ENCODE measurements around the gene ZBP1.

The ZBP1 gene

GRCh38 chr20:57622579-57623381, 2.6 kb upstream of the ZBP1 start:
- Histone ChIP-seq H3K27ac (ENCODE audit: low read depth, low read length) (no peak overlapping the region), H3K9ac (ENCODE audit: low read length) (no peak overlapping the region), H3K27me3 (ENCODE audit: control insufficient read depth, insufficient read depth, low read length) (no peaks in the 10 kb centered on the region; the same call in 1 of the 2 replicates), H3K4me1 (ENCODE audit: control insufficient read depth, insufficient read depth, low read length) (no peaks in the 10 kb centered on the region), H3K4me3 (ENCODE audit: low read depth, low read length) (no peak overlapping the region), H3K9me3 (ENCODE audit: control insufficient read depth, insufficient read depth, low read depth, low read length) (peaks cover 14% of the 10 kb centered on the region; the same call in 1 of the 2 replicates), H3K36me3 (ENCODE audit: control insufficient read depth, insufficient read depth, low read length) (no peaks in the 10 kb centered on the region)

GRCh38 chr20:57622201-57622570, 2.0 kb upstream of the ZBP1 start:
- no peak overlapping the region for H3K9ac ChIP-seq (ENCODE audit: low read length)
- peaks cover 14% of the 10 kb centered on the region; the same call in 1 of the 2 replicates for H3K9me3 ChIP-seq (ENCODE audit: control insufficient read depth, insufficient read depth, low read depth, low read length)

GRCh38 chr20:57621421-57622200, 1.4 kb upstream of the ZBP1 start:
- Histone ChIP-seq H3K36me3 (ENCODE audit: control insufficient read depth, insufficient read depth, low read length) (no peaks in the 10 kb centered on the region), H3K4me3 (ENCODE audit: low read depth, low read length) (no peak overlapping the region), H3K4me1 (ENCODE audit: control insufficient read depth, insufficient read depth, low read length) (no peaks in the 10 kb centered on the region), H3K27me3 (ENCODE audit: control insufficient read depth, insufficient read depth, low read length) (no peaks in the 10 kb centered on the region; the same call in 1 of the 2 replicates), H3K27ac (ENCODE audit: low read depth, low read length) (no peak overlapping the region), H3K9ac (ENCODE audit: low read length) (no peak overlapping the region), H3K9me3 (ENCODE audit: control insufficient read depth, insufficient read depth, low read depth, low read length) (peaks cover 14% of the 10 kb centered on the region; the same call in 1 of the 2 replicates)

More at GRCh38 chr20:57622201-57622570, 2.0 kb upstream of the ZBP1 start:
- Histone ChIP-seq H3K36me3 (ENCODE audit: control insufficient read depth, insufficient read depth, low read length) (no peaks in the 10 kb centered on the region), H3K27ac (ENCODE audit: low read depth, low read length) (no peak overlapping the region), H3K4me3 (ENCODE audit: low read depth, low read length) (no peak overlapping the region), H3K27me3 (ENCODE audit: control insufficient read depth, insufficient read depth, low read length) (no peaks in the 10 kb centered on the region; the same call in 1 of the 2 replicates), H3K4me1 (ENCODE audit: control insufficient read depth, insufficient read depth, low read length) (no peaks in the 10 kb centered on the region)

- no peaks in the 10 kb centered on the region; the same call in 1 of the 2 replicates for H3K27me3 ChIP-seq (ENCODE audit: control insufficient read depth, insufficient read depth, low read length)
- H3K4me1 ChIP-seq (ENCODE audit: control insufficient read depth, insufficient read depth, low read length), result no peaks in the 10 kb centered on the region
- H3K9me3 ChIP-seq (ENCODE audit: control insufficient read depth, insufficient read depth, low read depth, low read length), result peaks cover 14% of the 10 kb centered on the region; the same call in 1 of the 2 replicates
- no peak overlapping the region for H3K9ac ChIP-seq (ENCODE audit: low read length)
- no peak overlapping the region for H3K27ac ChIP-seq (ENCODE audit: low read depth, low read length)
- no peak overlapping the region for H3K4me3 ChIP-seq (ENCODE audit: low read depth, low read length)
- H3K36me3 ChIP-seq (ENCODE audit: control insufficient read depth, insufficient read depth, low read length), result no peaks in the 10 kb centered on the region
Observed at GRCh38 chr20:57620999-57621398, 773 bp upstream of the ZBP1 start.

GRCh38 chr20:57619051-57619831, 985 bp downstream of the ZBP1 start:
- no peak overlapping the region for H3K27ac ChIP-seq (ENCODE audit: low read depth, low read length)
- no peak overlapping the region for H3K9ac ChIP-seq (ENCODE audit: low read length)
- H3K4me1 ChIP-seq (ENCODE audit: control insufficient read depth, insufficient read depth, low read length), result no peaks in the 10 kb centered on the region
- no peaks in the 10 kb centered on the region for H3K36me3 ChIP-seq (ENCODE audit: control insufficient read depth, insufficient read depth, low read length)
- H3K4me3 ChIP-seq (ENCODE audit: low read depth, low read length), result no peak overlapping the region
- H3K27me3 ChIP-seq (ENCODE audit: control insufficient read depth, insufficient read depth, low read length), result no peaks in the 10 kb centered on the region; the same call in 1 of the 2 replicates
- H3K9me3 ChIP-seq (ENCODE audit: control insufficient read depth, insufficient read depth, low read depth, low read length), result no peaks in the 10 kb centered on the region

GRCh38 chr20:57618764-57619050, 1.5 kb downstream of the ZBP1 start:
- Histone ChIP-seq H3K36me3 (ENCODE audit: control insufficient read depth, insufficient read depth, low read length) (no peaks in the 10 kb centered on the region), H3K27me3 (ENCODE audit: control insufficient read depth, insufficient read depth, low read length) (no peaks in the 10 kb centered on the region; the same call in 1 of the 2 replicates), H3K4me3 (ENCODE audit: low read depth, low read length) (no peak overlapping the region), H3K9me3 (ENCODE audit: control insufficient read depth, insufficient read depth, low read depth, low read length) (no peaks in the 10 kb centered on the region), H3K27ac (ENCODE audit: low read depth, low read length) (no peak overlapping the region), H3K9ac (ENCODE audit: low read length) (no peak overlapping the region), H3K4me1 (ENCODE audit: control insufficient read depth, insufficient read depth, low read length) (no peaks in the 10 kb centered on the region)

- H3K4me3 ChIP-seq (ENCODE audit: low read depth, low read length), result no peak overlapping the region
Observed at GRCh38 chr20:57618091-57618763, 2.0 kb downstream of the ZBP1 start.

GRCh38 chr20:57617079-57617795, 3.0 kb downstream of the ZBP1 start:
- Histone ChIP-seq H3K27ac (ENCODE audit: low read depth, low read length) (no peak overlapping the region), H3K9ac (ENCODE audit: low read length) (no peak overlapping the region), H3K4me3 (ENCODE audit: low read depth, low read length) (no peak overlapping the region), H3K9me3 (ENCODE audit: control insufficient read depth, insufficient read depth, low read depth, low read length) (no peaks in the 10 kb centered on the region), H3K4me1 (ENCODE audit: control insufficient read depth, insufficient read depth, low read length) (no peaks in the 10 kb centered on the region), H3K27me3 (ENCODE audit: control insufficient read depth, insufficient read depth, low read length) (no peaks in the 10 kb centered on the region; the same call in 1 of the 2 replicates), H3K36me3 (ENCODE audit: control insufficient read depth, insufficient read depth, low read length) (no peaks in the 10 kb centered on the region)

More at GRCh38 chr20:57618091-57618763, 2.0 kb downstream of the ZBP1 start:
- Histone ChIP-seq H3K36me3 (ENCODE audit: control insufficient read depth, insufficient read depth, low read length) (no peaks in the 10 kb centered on the region), H3K9me3 (ENCODE audit: control insufficient read depth, insufficient read depth, low read depth, low read length) (no peaks in the 10 kb centered on the region), H3K9ac (ENCODE audit: low read length) (no peak overlapping the region), H3K4me1 (ENCODE audit: control insufficient read depth, insufficient read depth, low read length) (no peaks in the 10 kb centered on the region), H3K27me3 (ENCODE audit: control insufficient read depth, insufficient read depth, low read length) (no peaks in the 10 kb centered on the region; the same call in 1 of the 2 replicates), H3K27ac (ENCODE audit: low read depth, low read length) (no peak overlapping the region)

- no peak overlapping the region for H3K27ac ChIP-seq (ENCODE audit: low read depth, low read length)
- H3K9ac ChIP-seq (ENCODE audit: low read length), result no peak overlapping the region
- H3K4me3 ChIP-seq (ENCODE audit: low read depth, low read length), result no peak overlapping the region
- H3K36me3 ChIP-seq (ENCODE audit: control insufficient read depth, insufficient read depth, low read length), result no peaks in the 10 kb centered on the region
- H3K4me1 ChIP-seq (ENCODE audit: control insufficient read depth, insufficient read depth, low read length), result no peaks in the 10 kb centered on the region
- H3K9me3 ChIP-seq (ENCODE audit: control insufficient read depth, insufficient read depth, low read depth, low read length), result no peaks in the 10 kb centered on the region
- H3K27me3 ChIP-seq (ENCODE audit: control insufficient read depth, insufficient read depth, low read length), result no peaks in the 10 kb centered on the region; the same call in 1 of the 2 replicates
Observed at GRCh38 chr20:57616143-57616951, 3.9 kb downstream of the ZBP1 start.

All from HUES6 (cell line).